ENCODE results near the gene BRD2. TPM values are rescaled to one million over a fixed set of nuclear protein-coding genes. Genes with fewer than 3 reads are reported as not detected.
"Not testable (repeated sequence)": the region's sequence is repeated elsewhere in the genome, so short reads cannot be mapped to it uniquely, and the experiment has no call there.

Gene BRD2
- total RNA-seq, 4 donors from 2014 or later = 62.5 to 108 (median 86.6) TPM

GRCh38 chr6:32937230-32937633 lies 31.2 kb upstream of the BRD2 start:
- ATAC-seq = no peak

GRCh38 chr6:32938494-32938893 lies 29.9 kb upstream of the BRD2 start:
- H3K27me3 ChIP-seq = no peaks in the 10 kb centered on the region
- H3K9me3 ChIP-seq = no peaks in the 10 kb centered on the region
- in situ Hi-C loops (cut with MboI; ENCODE audit: low sequenced_read_pairs in 4 of 4) = loop anchor here in 2 of 4 donors (5.0 to 10.0 kb wide), 3 partner anchors 39 to 54 kb away; no protein-coding TSS in a partner anchor
- DNase-seq (no peak), ATAC-seq (no peak)
- H3K4me1 ChIP-seq = peaks cover 0 to 13% of the 10 kb centered on the region in 2 donors
- no peak overlapping the region for H3K27ac ChIP-seq
- intact Hi-C loops (cut with DNase I; ENCODE audit: low total_unique reads) = no loop called here
- no peak for TF ChIP-seq POLR2A (IDR thresholded peaks at IDR 0.05)
- TF ChIP-seq, protein P1, sequence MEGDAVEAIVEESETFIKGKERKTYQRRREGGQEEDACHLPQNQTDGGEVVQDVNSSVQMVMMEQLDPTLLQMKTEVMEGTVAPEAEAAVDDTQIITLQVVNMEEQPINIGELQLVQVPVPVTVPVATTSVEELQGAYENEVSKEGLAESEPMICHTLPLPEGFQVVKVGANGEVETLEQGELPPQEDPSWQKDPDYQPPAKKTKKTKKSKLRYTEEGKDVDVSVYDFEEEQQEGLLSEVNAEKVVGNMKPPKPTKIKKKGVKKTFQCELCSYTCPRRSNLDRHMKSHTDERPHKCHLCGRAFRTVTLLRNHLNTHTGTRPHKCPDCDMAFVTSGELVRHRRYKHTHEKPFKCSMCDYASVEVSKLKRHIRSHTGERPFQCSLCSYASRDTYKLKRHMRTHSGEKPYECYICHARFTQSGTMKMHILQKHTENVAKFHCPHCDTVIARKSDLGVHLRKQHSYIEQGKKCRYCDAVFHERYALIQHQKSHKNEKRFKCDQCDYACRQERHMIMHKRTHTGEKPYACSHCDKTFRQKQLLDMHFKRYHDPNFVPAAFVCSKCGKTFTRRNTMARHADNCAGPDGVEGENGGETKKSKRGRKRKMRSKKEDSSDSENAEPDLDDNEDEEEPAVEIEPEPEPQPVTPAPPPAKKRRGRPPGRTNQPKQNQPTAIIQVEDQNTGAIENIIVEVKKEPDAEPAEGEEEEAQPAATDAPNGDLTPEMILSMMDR (IDR thresholded peaks at IDR 0.05 in 4 of 5, conservative IDR thresholded peaks at IDR 0.05 in 1 of 5) = no peak
- no peak overlapping the region for H3K4me3 ChIP-seq
- no peaks in the 10 kb centered on the region for H3K36me3 ChIP-seq

More at GRCh38 chr6:32937230-32937633, 31.2 kb upstream of the BRD2 start:
- intact Hi-C loops (cut with DNase I; ENCODE audit: low total_unique reads) = no loop called here
- TF ChIP-seq, protein P1 (IDR thresholded peaks at IDR 0.05 in 4 of 5, conservative IDR thresholded peaks at IDR 0.05 in 1 of 5) = no peak
- TF ChIP-seq POLR2A (IDR thresholded peaks at IDR 0.05) = no peak
- no peaks in the 10 kb centered on the region for H3K9me3 ChIP-seq
- in situ Hi-C loops (cut with MboI; ENCODE audit: low sequenced_read_pairs in 4 of 4) = loop anchor here in 2 of 4 donors (5.0 to 10.0 kb wide), 3 partner anchors 40 to 52 kb away; no protein-coding TSS in a partner anchor
- peaks cover 0 to 13% of the 10 kb centered on the region in 2 donors for H3K4me1 ChIP-seq
- H3K27me3 ChIP-seq = no peaks in the 10 kb centered on the region
- no peak overlapping the region for H3K27ac ChIP-seq
- DNase-seq = peak in 1 of 2 donors; percentile 29
- no peak overlapping the region for H3K4me3 ChIP-seq
- no peaks in the 10 kb centered on the region for H3K36me3 ChIP-seq

- H3K4me1 ChIP-seq = peaks cover 0 to 13% of the 10 kb centered on the region in 2 donors
These were observed 27.7 kb upstream of the BRD2 start, which contains the start of gene HLA-DMB for GRCh38 chr6:32940656-32941213. TSS of gene HLA-DMB (minus strand) at chr6:32941028. CDS start at chr6:32940807, 221 bp downstream.

DNA sequence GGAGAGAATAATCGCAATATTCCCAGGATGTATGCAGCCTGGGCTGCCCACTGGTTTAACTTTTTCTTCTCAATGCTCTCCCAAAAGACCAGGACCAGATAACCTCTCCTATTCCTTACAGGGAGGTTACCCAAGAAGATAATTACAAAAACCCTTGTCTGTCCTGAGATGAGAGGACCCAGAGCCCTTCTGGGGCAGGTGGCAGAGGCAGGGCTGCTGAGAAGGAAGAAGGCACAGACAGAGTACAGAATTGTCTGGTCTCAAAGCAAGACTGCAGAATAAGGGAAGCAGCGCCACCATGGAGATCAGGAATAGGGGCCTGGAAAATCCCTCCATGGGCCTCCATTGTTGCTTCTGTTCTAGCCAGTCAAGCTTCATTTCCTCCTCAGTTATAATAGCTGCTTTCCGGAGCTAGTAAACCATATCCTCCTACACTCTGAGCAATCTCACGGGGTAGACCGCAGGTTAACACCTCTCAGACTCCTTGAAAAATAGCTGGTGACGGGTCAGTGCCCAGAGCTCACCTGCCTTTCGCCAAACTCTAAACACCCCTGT lies 27.1 kb upstream of the BRD2 start:
- in situ Hi-C loops (cut with MboI; ENCODE audit: low sequenced_read_pairs in 4 of 4) (no loop called here), intact Hi-C loops (cut with DNase I; ENCODE audit: low total_unique reads) (no loop called here)
- Histone ChIP-seq H3K27ac (peak overlapping the region; percentile 36 to 81 (median 68)), H3K27me3 (no peaks in the 10 kb centered on the region), H3K4me3 (peak overlapping the region in 2 of 4 donors; percentile 55 to 59), H3K4me1 (peaks cover 0 to 13% of the 10 kb centered on the region in 2 donors), H3K36me3 (no peaks in the 10 kb centered on the region), H3K9me3 (no peaks in the 10 kb centered on the region)
- ATAC-seq (peak; percentile 24 to 25), DNase-seq (no peak)
- TF ChIP-seq POLR2A (IDR thresholded peaks at IDR 0.05) = no peak
- TF ChIP-seq, protein P1 (IDR thresholded peaks at IDR 0.05 in 4 of 5, conservative IDR thresholded peaks at IDR 0.05 in 1 of 5) = no peak

More at GRCh38 chr6:32940656-32941213, 27.7 kb upstream of the BRD2 start, which contains the start of gene HLA-DMB:
- intact Hi-C loops (cut with DNase I; ENCODE audit: low total_unique reads) (no loop called here), in situ Hi-C loops (cut with MboI; ENCODE audit: low sequenced_read_pairs in 4 of 4) (no loop called here)
- Histone ChIP-seq H3K27me3 (no peaks in the 10 kb centered on the region), H3K36me3 (no peaks in the 10 kb centered on the region), H3K4me3 (peak within 1 kb of the TSS; percentile 28 to 59 (median 54)), H3K9me3 (no peaks in the 10 kb centered on the region), H3K27ac (peak within 1 kb of the TSS; percentile 36 to 81 (median 68))
- DNase-seq = peak; percentile 46 to 70
- peak; percentile 99 to 100 for ATAC-seq
- TF ChIP-seq, protein P1 (IDR thresholded peaks at IDR 0.05 in 4 of 5, conservative IDR thresholded peaks at IDR 0.05 in 1 of 5) = no peak
- peak in 1 of 2 donors; percentile 17 for TF ChIP-seq POLR2A (IDR thresholded peaks at IDR 0.05)

GRCh38 chr6:32942555-32943123 lies 25.8 kb upstream of the BRD2 start:
- H3K27ac ChIP-seq, H3K9me3 ChIP-seq, DNase-seq: not testable (repeated sequence)

More at GRCh38 chr6:32942555-32943123, 25.8 kb upstream of the BRD2 start:
- in situ Hi-C loops (cut with MboI; ENCODE audit: low sequenced_read_pairs in 4 of 4); H3K36me3 ChIP-seq; H3K4me3 ChIP-seq; ATAC-seq; H3K27me3 ChIP-seq; intact Hi-C loops (cut with DNase I; ENCODE audit: low total_unique reads): not testable (repeated sequence)
- H3K4me1 ChIP-seq = peaks cover 0 to 13% of the 10 kb centered on the region in 2 donors
